B cell (primary cell): ENCODE measurements around the gene ACER2. TPM values are rescaled to one million over a fixed set of nuclear protein-coding genes. Genes with fewer than 3 reads are reported as not detected.

Source experiments
- ATAC-seq: fragments of 200-7000 bp; cut with Tn5 transposase; one replicate; pipeline ENCODE4 v1.10.0; 2021; ENCODE audit warnings: low read depth, mild to moderate bottlenecking, moderate number of reproducible peaks, moderate library complexity
- CTCF ChIA-PET: fragments of 350-600 bp; sonication (Branson Sonifier 250); formaldehyde crosslinking; loops from one replicate; lab custom pipeline; 2021; ENCODE audit warnings: antibody characterized with exemption, inconsistent platforms; lab: Charles Lee
- POLR2A ChIA-PET: fragments of 350-600 bp; sonication (Branson Sonifier 250); formaldehyde crosslinking; loops from one replicate; lab custom pipeline; 2021; ENCODE audit warnings: antibody characterized with exemption; lab: Charles Lee
- DNase-seq: peaks from one replicate; pipeline ENCODE4 v3.0.0; 2013
- H2AFZ ChIP-seq: 2 replicates; pipeline ENCODE4 v1.6.1; 2012; ENCODE audit warnings: mild to moderate bottlenecking, low read depth, low read length; ENCODE audit not compliant: insufficient read depth, poor library complexity, severe bottlenecking
- H3K27ac ChIP-seq, 2 donors: 1 replicate in 1 of 2; 2 replicates in 1 of 2; pipeline ENCODE4 v1.5.1; 2012 to 2013; ENCODE audit warnings: low read length in 2 of 2, mild to moderate bottlenecking in 2 of 2, moderate library complexity in 1 of 2
- H3K27me3 ChIP-seq, 4 experiments: fragments of 200-600 bp in 1 of 4; sonication (generic) in 1 of 4; replicated peaks in 1 of 4; 1 replicate in 2 of 4; 2 replicates in 2 of 4; pipeline versions ENCODE4 v1.6.1 to v1.7.0; 2013 to 2016; ENCODE audit warnings: low read length in 3 of 4, mild to moderate bottlenecking in 2 of 4, mixed read lengths in 1 of 4, moderate library complexity in 1 of 4; ENCODE audit not compliant: insufficient read depth in 4 of 4, control insufficient read depth in 3 of 4; ENCODE audit errors: control extremely low read depth in 1 of 4
- H3K36me3 ChIP-seq, 2 experiments: replicated peaks in 1 of 2; 1 replicate in 1 of 2; 2 replicates in 1 of 2; pipeline versions ENCODE4 v1.6.1 to v1.7.1; 2013; ENCODE audit warnings: low read length in 1 of 2; ENCODE audit not compliant: insufficient read depth in 2 of 2, control insufficient read depth in 1 of 2; ENCODE audit errors: control extremely low read depth in 1 of 2, extremely low read depth in 1 of 2
- H3K4me1 ChIP-seq, 2 donors: fragments of 200-600 bp in 1 of 2; sonication (generic) in 1 of 2; 1 replicate in 1 of 2; 2 replicates in 1 of 2; pipeline versions ENCODE4 v1.5.1 to v1.6.1; 2013 to 2017; ENCODE audit warnings: low read length in 2 of 2; ENCODE audit not compliant: control insufficient read depth in 2 of 2, insufficient read depth in 2 of 2
- H3K4me2 ChIP-seq: replicated peaks from 2 replicates; pipeline ENCODE3; 2012; ENCODE audit warnings: mild to moderate bottlenecking, low read depth, low read length; ENCODE audit not compliant: poor library complexity, severe bottlenecking
- H3K4me3 ChIP-seq, 5 experiments: fragments of 200-600 bp in 1 of 5; sonication (generic) in 1 of 5; 1 replicate in 3 of 5; 2 replicates in 2 of 5; pipeline versions ENCODE4 v1.5.1 to v1.7.0; 2011 to 2016; ENCODE audit warnings: low read length in 4 of 5, mild to moderate bottlenecking in 4 of 5, low read depth in 2 of 5, control low read depth in 1 of 5, moderate library complexity in 1 of 5; ENCODE audit not compliant: insufficient read depth in 1 of 5; ENCODE audit errors: control extremely low read depth in 1 of 5, extremely low read depth in 1 of 5
- H3K79me2 ChIP-seq: fragments of 200-600 bp; sonication (generic); one replicate; pipeline ENCODE4 v1.6.0; 2016; ENCODE audit warnings: low read length; ENCODE audit not compliant: control insufficient read depth, insufficient read depth
- H3K9ac ChIP-seq: fragments of 200-600 bp; sonication (generic); 2 replicates; pipeline ENCODE4 v1.6.1; 2017; ENCODE audit warnings: mild to moderate bottlenecking, low read length, moderate library complexity
- H3K9me3 ChIP-seq, 3 donors: one replicate each; pipeline versions ENCODE4 v1.6.1 to v1.7.1; 2013; ENCODE audit warnings: low read length in 2 of 3; ENCODE audit not compliant: control insufficient read depth in 2 of 3, insufficient read depth in 1 of 3; ENCODE audit errors: control extremely low read depth in 1 of 3
- H4K20me1 ChIP-seq: 2 replicates; pipeline ENCODE4 v1.6.0; 2012; ENCODE audit warnings: mild to moderate bottlenecking, low read length; ENCODE audit not compliant: insufficient read depth, control insufficient read depth, poor library complexity, severe bottlenecking
- H3K27ac Mint-ChIP-seq: one replicate; pipeline ENCODE4 v1.8.0; 2021; ENCODE audit warnings: mixed read lengths
- H3K27me3 Mint-ChIP-seq: one replicate; pipeline ENCODE4 v1.8.0; 2021; ENCODE audit warnings: mixed read lengths
- H3K4me1 Mint-ChIP-seq: one replicate; pipeline ENCODE4 v1.8.0; 2021; ENCODE audit warnings: mixed read lengths
- H3K4me3 Mint-ChIP-seq: one replicate; pipeline ENCODE4 v1.8.0; 2021; ENCODE audit warnings: mixed read lengths
- H3K9me3 Mint-ChIP-seq: one replicate; pipeline ENCODE4 v1.8.0; 2022; ENCODE audit warnings: mixed read lengths; ENCODE audit not compliant: insufficient read depth
- EZH2 ChIP-seq: IDR thresholded peaks from 2 replicates; pipeline ENCODE4 v1.6.1; 2012; ENCODE audit warnings: borderline replicate concordance, low read depth, mild to moderate bottlenecking, moderate library complexity, low read length; ENCODE audit not compliant: insufficient read depth, poor library complexity, severe bottlenecking
- WGBS: methylation state at CpG from one replicate; pipeline ENCODE4 v1.1.5; 2013; ENCODE audit warnings: missing lambda C conversion rate; ENCODE audit not compliant: insufficient coverage; 5-methylcytosine and 5-hydroxymethylcytosine counted together
- intact Hi-C: fragments of 100-400 bp; cut with micrococcal nuclease; formaldehyde crosslinking; loops from one replicate; pipeline ENCODE4 v1.10.0; 2022
- polyA plus RNA-seq: library from polyadenylated mRNA; depleted of rRNA; stranded (reverse); fragments of >200 nt; gene quantifications from 2 replicates; pipeline ENCODE4 v1.2.3, GENCODE V29; 2012
- total RNA-seq, 2 donors: library from RNA; stranded (reverse); fragments of 120-200 nt in 1 of 2; gene quantifications; 1 replicate in 1 of 2; 2 replicates in 1 of 2; pipeline versions ENCODE4 v1.2.3 to v1.2.4, GENCODE V29; 2013 to 2022
- TF ChIP-seq, protein P1 (sequence below): fragments of 200-600 bp; IDR thresholded peaks from one replicate; pipeline ENCODE4 v1.8.0; 2022; ENCODE audit warnings: antibody characterized with exemption, mild to moderate bottlenecking

Gene ACER2
- total and polyA plus RNA-seq, 2 donors (not counting 1 experiment from before 2014, with no cell fraction given) = 1.1 to 5.5 TPM

DNA sequence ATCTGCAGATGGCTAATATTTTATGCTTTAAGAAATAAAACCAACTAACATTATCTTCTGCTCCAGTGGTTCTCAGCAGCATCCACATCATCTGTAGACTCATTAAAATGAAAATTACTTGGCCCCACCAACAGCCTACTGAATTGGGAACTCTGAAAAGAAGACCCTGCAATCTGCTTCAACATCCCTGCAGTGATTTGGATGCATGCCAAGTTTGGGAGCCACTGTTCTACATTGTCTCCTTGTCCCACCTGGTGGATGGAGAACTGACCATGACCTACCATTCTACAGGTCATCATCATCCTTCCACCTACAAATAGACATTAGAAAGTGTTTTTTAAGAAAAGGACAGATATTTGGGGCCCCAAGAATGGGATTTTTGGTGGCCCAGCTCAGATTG, 71.1 kb downstream of the ACER2 start:
- no peak overlapping the region for H3K4me2 ChIP-seq
- ChIA-PET CTCF (interaction anchor here (0.6 to 2.0 kb wide), 2 partner anchors 11 to 15 kb away, joined by 3 to 6 read pairs; no protein-coding TSS in a partner anchor), POLR2A (no interaction called here)
- DNase-seq (no peak), ATAC-seq (no peak)
- no peaks in the 10 kb centered on the region for H3K79me2 ChIP-seq
- H4K20me1 ChIP-seq = no peaks in the 10 kb centered on the region
- no peak overlapping the region for H3K9ac ChIP-seq
- no peak overlapping the region for H3K27ac ChIP-seq
- H3K36me3 ChIP-seq = no peaks in the 10 kb centered on the region
- H3K4me3 Mint-ChIP-seq = no peak overlapping the region
- no peaks in the 10 kb centered on the region for H3K9me3 Mint-ChIP-seq
- H3K4me1 ChIP-seq = no peaks in the 10 kb centered on the region
- no peak for TF ChIP-seq EZH2
- TF ChIP-seq, protein P1, sequence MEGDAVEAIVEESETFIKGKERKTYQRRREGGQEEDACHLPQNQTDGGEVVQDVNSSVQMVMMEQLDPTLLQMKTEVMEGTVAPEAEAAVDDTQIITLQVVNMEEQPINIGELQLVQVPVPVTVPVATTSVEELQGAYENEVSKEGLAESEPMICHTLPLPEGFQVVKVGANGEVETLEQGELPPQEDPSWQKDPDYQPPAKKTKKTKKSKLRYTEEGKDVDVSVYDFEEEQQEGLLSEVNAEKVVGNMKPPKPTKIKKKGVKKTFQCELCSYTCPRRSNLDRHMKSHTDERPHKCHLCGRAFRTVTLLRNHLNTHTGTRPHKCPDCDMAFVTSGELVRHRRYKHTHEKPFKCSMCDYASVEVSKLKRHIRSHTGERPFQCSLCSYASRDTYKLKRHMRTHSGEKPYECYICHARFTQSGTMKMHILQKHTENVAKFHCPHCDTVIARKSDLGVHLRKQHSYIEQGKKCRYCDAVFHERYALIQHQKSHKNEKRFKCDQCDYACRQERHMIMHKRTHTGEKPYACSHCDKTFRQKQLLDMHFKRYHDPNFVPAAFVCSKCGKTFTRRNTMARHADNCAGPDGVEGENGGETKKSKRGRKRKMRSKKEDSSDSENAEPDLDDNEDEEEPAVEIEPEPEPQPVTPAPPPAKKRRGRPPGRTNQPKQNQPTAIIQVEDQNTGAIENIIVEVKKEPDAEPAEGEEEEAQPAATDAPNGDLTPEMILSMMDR = no peak
- H2AFZ ChIP-seq = no peak overlapping the region
- no peaks in the 10 kb centered on the region for H3K27me3 ChIP-seq
- H3K9me3 ChIP-seq = no peaks in the 10 kb centered on the region
- no peak overlapping the region for H3K27ac Mint-ChIP-seq
- intact Hi-C loops = no loop called here
- H3K4me3 ChIP-seq = no peak overlapping the region
- H3K27me3 Mint-ChIP-seq = no peaks in the 10 kb centered on the region
- no peaks in the 10 kb centered on the region for H3K4me1 Mint-ChIP-seq

DNA sequence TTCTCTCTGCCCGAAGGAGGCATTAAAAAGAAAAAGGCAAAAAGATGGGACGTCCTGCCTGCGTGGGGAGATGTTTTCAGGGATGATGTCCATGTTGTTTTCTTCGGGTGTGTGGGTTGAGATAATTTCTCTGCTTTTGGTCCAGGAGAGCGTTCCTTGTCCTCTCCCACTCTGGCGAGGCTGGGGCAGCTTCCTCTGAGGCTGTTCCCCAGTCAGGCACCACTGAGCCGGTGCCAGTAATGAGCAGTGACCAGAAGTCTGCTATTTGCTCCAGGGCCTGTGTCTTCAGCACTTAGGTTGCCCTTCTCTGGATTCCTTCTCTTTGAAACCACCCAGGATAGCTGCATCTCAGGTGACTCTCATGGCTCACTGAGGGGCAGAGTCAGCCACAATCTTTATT, 71.5 kb downstream of the ACER2 start:
- Histone ChIP-seq H3K27me3 (no peaks in the 10 kb centered on the region), H4K20me1 (no peaks in the 10 kb centered on the region), H3K9ac (no peak overlapping the region), H3K79me2 (no peaks in the 10 kb centered on the region), H3K4me3 (no peak overlapping the region), H3K4me2 (no peak overlapping the region), H3K9me3 (no peaks in the 10 kb centered on the region), H2AFZ (no peak overlapping the region), H3K36me3 (no peaks in the 10 kb centered on the region), H3K27ac (no peak overlapping the region), H3K4me1 (no peaks in the 10 kb centered on the region)
- no peaks in the 10 kb centered on the region for H3K4me1 Mint-ChIP-seq
- ATAC-seq (no peak), DNase-seq (no peak)
- POLR2A ChIA-PET = no interaction called here
- H3K27ac Mint-ChIP-seq = no peak overlapping the region
- WGBS = 95% methylated on average over 5 of the region's 7 CpGs
- CTCF ChIA-PET = interaction anchor here (0.7 to 2.0 kb wide), 5 partner anchors 10 to 1461 kb away, joined by 3 to 7 read pairs (median 4); no protein-coding TSS in a partner anchor
- no peaks in the 10 kb centered on the region for H3K27me3 Mint-ChIP-seq
- no peak for TF ChIP-seq EZH2
- TF ChIP-seq, protein P1 = no peak
- no peak overlapping the region for H3K4me3 Mint-ChIP-seq
- H3K9me3 Mint-ChIP-seq = no peaks in the 10 kb centered on the region
- intact Hi-C loops = no loop called here
